ENCODE measurements around the gene KIRREL1.

Gene KIRREL1

GRCh38 chr1:158055854-158056253 lies 62.4 kb downstream of the KIRREL1 start:
- no peak for TF ChIP-seq CTCF (IDR thresholded peaks at IDR 0.05; ENCODE audit: extremely low read depth, insufficient read depth, missing control alignments)
- no peak for DNase-seq (ENCODE audit: low spot score)

GRCh38 chr1:158056498-158056897 lies 63.1 kb downstream of the KIRREL1 start:
- in situ Hi-C loops (cut with MboI; ENCODE audit: low pct_unique_long_range_greater_than_20kb, low sequenced_read_pairs, unreplicated experiment): no loop called here
- TF ChIP-seq CTCF (IDR thresholded peaks at IDR 0.05; ENCODE audit: extremely low read depth, insufficient read depth, missing control alignments): no peak
- DNase-seq (ENCODE audit: low spot score): no peak

More at GRCh38 chr1:158055854-158056253, 62.4 kb downstream of the KIRREL1 start:
- in situ Hi-C loops (cut with MboI; ENCODE audit: low pct_unique_long_range_greater_than_20kb, low sequenced_read_pairs, unreplicated experiment): no loop called here

- no peak for TF ChIP-seq CTCF (IDR thresholded peaks at IDR 0.05; ENCODE audit: extremely low read depth, insufficient read depth, missing control alignments)
- in situ Hi-C loops (cut with MboI; ENCODE audit: low pct_unique_long_range_greater_than_20kb, low sequenced_read_pairs, unreplicated experiment): no loop called here
- no peak for DNase-seq (ENCODE audit: low spot score)
These were observed 65.0 kb downstream of the KIRREL1 start for GRCh38 chr1:158058237-158058985.

- no peak for DNase-seq (ENCODE audit: low spot score)
- in situ Hi-C loops (cut with MboI; ENCODE audit: low pct_unique_long_range_greater_than_20kb, low sequenced_read_pairs, unreplicated experiment): no loop called here
- TF ChIP-seq CTCF (IDR thresholded peaks at IDR 0.05; ENCODE audit: extremely low read depth, insufficient read depth, missing control alignments): no peak
These were observed 66.5 kb downstream of the KIRREL1 start for GRCh38 chr1:158059984-158060383.

- in situ Hi-C loops (cut with MboI; ENCODE audit: low pct_unique_long_range_greater_than_20kb, low sequenced_read_pairs, unreplicated experiment): no loop called here
- no peak for DNase-seq (ENCODE audit: low spot score)
- TF ChIP-seq CTCF (IDR thresholded peaks at IDR 0.05; ENCODE audit: extremely low read depth, insufficient read depth, missing control alignments): no peak
These were observed 68.7 kb downstream of the KIRREL1 start for GRCh38 chr1:158062174-158062573.

GRCh38 chr1:158067662-158068061 lies 74.2 kb downstream of the KIRREL1 start:
- no peak for DNase-seq (ENCODE audit: low spot score)
- in situ Hi-C loops (cut with MboI; ENCODE audit: low pct_unique_long_range_greater_than_20kb, low sequenced_read_pairs, unreplicated experiment): no loop called here
- no peak for TF ChIP-seq CTCF (IDR thresholded peaks at IDR 0.05; ENCODE audit: extremely low read depth, insufficient read depth, missing control alignments)

All from GM13977 (cell line).